ENCODE results near the gene PA2G4.

- TF ChIP-seq POLR2A (IDR thresholded peaks at IDR 0.05; ENCODE audit: low read depth) (no peak), CTCF (IDR thresholded peaks at IDR 0.05) (no peak), EP300 (IDR thresholded peaks at IDR 0.05) (no peak)
These were observed 51.0 kb downstream of the PA2G4 start for GRCh38 chr12:56155256-56155845.
